OCI-LY1 (cell line): ENCODE results near the gene OR5H2.

ENCODE experiments used
- H2AFZ ChIP-seq: fragments of 200-600 bp; sonication (generic), shearing (Covaris generic); 2 replicates; pipeline ENCODE4 v1.6.0; 2014; ENCODE audit warnings: antibody characterized with exemption, mild to moderate bottlenecking, low read length
- H3F3A ChIP-seq: fragments of 200-600 bp; sonication (generic), shearing (Covaris generic); 2 replicates; pipeline ENCODE4 v1.6.0; 2014; ENCODE audit warnings: mild to moderate bottlenecking, antibody characterized with exemption, low read length, moderate library complexity; ENCODE audit not compliant: insufficient read depth
- H3K27ac ChIP-seq: fragments of 200-600 bp; sonication (generic); 2 replicates; pipeline ENCODE4 v1.5.1; 2014; ENCODE audit warnings: low read length, mixed run types, mild to moderate bottlenecking, low read depth; ENCODE audit not compliant: poor library complexity, severe bottlenecking
- H3K27me3 ChIP-seq: fragments of 200-600 bp; sonication (generic); 2 replicates; pipeline ENCODE4 v1.6.0; 2014; ENCODE audit warnings: antibody characterized with exemption, mild to moderate bottlenecking, low read length, moderate library complexity; ENCODE audit not compliant: insufficient read depth
- H3K36me3 ChIP-seq: fragments of 200-600 bp; sonication (generic); 2 replicates; pipeline ENCODE4 v1.6.1; 2014; ENCODE audit warnings: mild to moderate bottlenecking, antibody characterized with exemption, low read length, moderate library complexity, mixed read lengths; ENCODE audit not compliant: insufficient read depth
- H3K4me1 ChIP-seq: fragments of 200-600 bp; sonication (generic); 2 replicates; pipeline ENCODE4 v1.5.1; 2014; ENCODE audit warnings: mild to moderate bottlenecking, low read length, moderate library complexity; ENCODE audit not compliant: insufficient read depth, severe bottlenecking
- H3K4me2 ChIP-seq: fragments of 200-600 bp; sonication (generic), shearing (Covaris generic); 2 replicates; pipeline ENCODE4 v1.6.1; 2014; ENCODE audit warnings: low read length
- H3K4me3 ChIP-seq: fragments of 200-600 bp; sonication (generic); 2 replicates; pipeline ENCODE4 v1.5.1; 2014; ENCODE audit warnings: low read length, low read depth, mild to moderate bottlenecking, mixed read lengths; ENCODE audit not compliant: poor library complexity, severe bottlenecking
- H3K79me2 ChIP-seq: fragments of 200-600 bp; shearing (Covaris generic); 2 replicates; pipeline ENCODE4 v1.6.1; 2016; ENCODE audit warnings: mixed run types, low read length, mixed read lengths; ENCODE audit not compliant: insufficient read depth
- H3K9ac ChIP-seq: fragments of 200-600 bp; sonication (generic), shearing (Covaris generic); 2 replicates; pipeline ENCODE4 v1.6.1; 2014; ENCODE audit warnings: mild to moderate bottlenecking, low read length, mixed read lengths
- H3K9me2 ChIP-seq: fragments of 200-600 bp; sonication (generic), shearing (Covaris generic); 2 replicates; pipeline ENCODE4 v1.6.1; 2014; ENCODE audit warnings: low read depth, mild to moderate bottlenecking, low read length, mixed read lengths
- H3K9me3 ChIP-seq: fragments of 200-600 bp; shearing (Covaris generic); 2 replicates; pipeline ENCODE4 v1.6.1; 2014; ENCODE audit warnings: low read length, mixed read lengths
- H4K20me1 ChIP-seq: fragments of 200-600 bp; sonication (generic), shearing (Covaris generic); 2 replicates; pipeline ENCODE4 v1.6.0; 2016; ENCODE audit warnings: mild to moderate bottlenecking, low read length; ENCODE audit not compliant: insufficient read depth
- EZH2 ChIP-seq: fragments of 200-600 bp; sonication (generic), shearing (Covaris generic); IDR thresholded peaks from 2 replicates; pipeline ENCODE4 v1.8.0; 2017; ENCODE audit warnings: borderline replicate concordance, mixed run types, mild to moderate bottlenecking, antibody characterized with exemption, low read length, moderate library complexity, mixed read lengths
- TF ChIP-seq, protein P1 (sequence below): fragments of 200-600 bp; sonication (generic), shearing (Covaris generic); IDR thresholded peaks from 2 replicates; pipeline ENCODE4 v1.5.1; 2017; ENCODE audit warnings: mild to moderate bottlenecking, antibody characterized with exemption, low read length, moderate library complexity, mixed read lengths

OR5H2 gene

DNA sequence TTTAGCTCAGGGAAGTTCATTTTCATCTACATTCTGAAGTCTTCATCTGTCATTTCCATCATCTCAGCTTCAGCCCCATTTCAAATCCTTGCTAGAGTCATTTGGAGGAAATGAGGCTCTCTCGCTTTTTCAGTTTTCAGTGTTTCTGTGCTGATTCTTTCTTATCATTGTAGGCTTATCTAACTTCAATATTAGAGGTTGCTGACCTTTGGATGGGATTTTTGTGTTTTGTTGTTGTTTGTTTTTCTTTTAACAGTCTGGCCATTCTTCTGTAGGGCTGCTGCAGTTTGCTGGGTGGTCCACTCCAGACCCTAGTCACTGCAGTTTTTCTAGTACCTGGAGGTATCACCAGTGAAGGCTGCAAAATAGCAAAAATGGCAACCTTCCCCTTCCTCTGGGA, 8.6 kb downstream of the OR5H2 start:
- Histone ChIP-seq H3K9ac (no peak overlapping the region), H3K4me1 (no peaks in the 10 kb centered on the region), H3K79me2 (no peaks in the 10 kb centered on the region), H3K27ac (no peak overlapping the region), H3K9me2 (no peaks in the 10 kb centered on the region), H4K20me1 (no peaks in the 10 kb centered on the region), H3F3A (no peaks in the 10 kb centered on the region), H3K27me3 (no peaks in the 10 kb centered on the region), H3K4me2 (no peak overlapping the region), H3K36me3 (no peaks in the 10 kb centered on the region), H3K9me3 (no peaks in the 10 kb centered on the region), H3K4me3 (no peak overlapping the region), H2AFZ (no peak overlapping the region)
- TF ChIP-seq EZH2 = no peak
- TF ChIP-seq, protein P1, sequence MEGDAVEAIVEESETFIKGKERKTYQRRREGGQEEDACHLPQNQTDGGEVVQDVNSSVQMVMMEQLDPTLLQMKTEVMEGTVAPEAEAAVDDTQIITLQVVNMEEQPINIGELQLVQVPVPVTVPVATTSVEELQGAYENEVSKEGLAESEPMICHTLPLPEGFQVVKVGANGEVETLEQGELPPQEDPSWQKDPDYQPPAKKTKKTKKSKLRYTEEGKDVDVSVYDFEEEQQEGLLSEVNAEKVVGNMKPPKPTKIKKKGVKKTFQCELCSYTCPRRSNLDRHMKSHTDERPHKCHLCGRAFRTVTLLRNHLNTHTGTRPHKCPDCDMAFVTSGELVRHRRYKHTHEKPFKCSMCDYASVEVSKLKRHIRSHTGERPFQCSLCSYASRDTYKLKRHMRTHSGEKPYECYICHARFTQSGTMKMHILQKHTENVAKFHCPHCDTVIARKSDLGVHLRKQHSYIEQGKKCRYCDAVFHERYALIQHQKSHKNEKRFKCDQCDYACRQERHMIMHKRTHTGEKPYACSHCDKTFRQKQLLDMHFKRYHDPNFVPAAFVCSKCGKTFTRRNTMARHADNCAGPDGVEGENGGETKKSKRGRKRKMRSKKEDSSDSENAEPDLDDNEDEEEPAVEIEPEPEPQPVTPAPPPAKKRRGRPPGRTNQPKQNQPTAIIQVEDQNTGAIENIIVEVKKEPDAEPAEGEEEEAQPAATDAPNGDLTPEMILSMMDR = no peak

DNA sequence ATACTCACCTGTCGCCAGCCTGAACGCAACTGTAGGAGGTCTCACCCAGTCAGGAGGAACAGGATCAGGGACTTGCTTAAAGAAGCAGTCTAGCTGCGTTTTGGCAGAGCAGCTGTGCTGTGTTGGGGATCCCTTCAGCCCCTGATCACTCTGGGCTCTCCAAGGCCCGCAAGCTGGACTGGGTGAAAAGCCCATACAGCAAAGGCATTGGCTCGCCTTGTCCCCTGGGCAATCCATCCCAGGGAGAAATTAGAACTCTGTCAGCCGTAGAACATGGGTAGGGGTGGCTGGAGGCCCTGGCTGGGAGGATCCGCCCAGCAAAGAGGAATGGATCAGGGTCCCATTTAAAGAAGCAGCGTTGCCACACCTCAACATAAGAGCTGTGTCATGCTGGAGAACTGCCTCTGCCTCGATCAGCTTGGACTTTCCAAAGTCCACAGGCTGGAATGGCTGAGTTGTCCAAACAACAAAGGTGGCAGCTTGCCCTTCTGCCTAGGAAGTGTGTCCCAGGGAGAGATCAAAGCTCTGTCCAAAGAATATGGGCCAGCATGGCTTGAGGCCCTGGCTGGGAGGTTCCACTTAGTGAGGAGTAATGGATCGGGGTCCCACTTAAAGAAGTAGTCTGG, 9.1 kb downstream of the OR5H2 start:
- Histone ChIP-seq H3K9me3 (no peaks in the 10 kb centered on the region), H3K4me3 (no peak overlapping the region), H3K9me2 (no peaks in the 10 kb centered on the region), H3K79me2 (no peaks in the 10 kb centered on the region), H3K36me3 (no peaks in the 10 kb centered on the region), H3K4me1 (no peaks in the 10 kb centered on the region), H3K27me3 (no peaks in the 10 kb centered on the region), H3K4me2 (no peak overlapping the region), H3F3A (no peaks in the 10 kb centered on the region), H3K27ac (no peak overlapping the region), H3K9ac (no peak overlapping the region), H2AFZ (no peak overlapping the region), H4K20me1 (no peaks in the 10 kb centered on the region)
- TF ChIP-seq, protein P1 = no peak
- no peak for TF ChIP-seq EZH2

DNA sequence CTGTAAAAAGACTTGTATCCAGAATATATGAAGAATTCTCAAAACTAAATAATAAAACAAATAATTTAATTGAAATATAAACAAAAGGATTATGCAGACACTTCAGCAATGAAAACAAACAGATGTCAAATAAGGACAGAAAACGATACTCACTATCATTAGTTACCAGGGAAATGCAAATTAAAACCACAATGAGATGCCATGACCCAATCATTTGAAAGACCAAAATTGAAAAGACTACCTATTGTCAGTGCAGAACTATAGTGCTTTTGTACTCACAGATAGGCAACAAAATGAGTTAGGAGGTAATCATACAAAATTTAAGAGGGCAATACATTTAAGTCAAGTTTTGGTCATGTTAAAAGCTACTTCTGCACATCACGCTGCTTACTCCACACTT, 39.8 kb downstream of the OR5H2 start:
- Histone ChIP-seq H3K4me3 (no peak overlapping the region), H3K4me2 (no peak overlapping the region), H3K36me3 (no peaks in the 10 kb centered on the region), H3K27me3 (no peaks in the 10 kb centered on the region), H3K9ac (no peak overlapping the region), H3K4me1 (no peaks in the 10 kb centered on the region), H3K79me2 (no peaks in the 10 kb centered on the region), H3F3A (no peaks in the 10 kb centered on the region), H4K20me1 (no peaks in the 10 kb centered on the region), H3K9me2 (no peaks in the 10 kb centered on the region), H3K9me3 (no peaks in the 10 kb centered on the region), H2AFZ (no peak overlapping the region), H3K27ac (no peak overlapping the region)
- no peak for TF ChIP-seq EZH2
- TF ChIP-seq, protein P1 = no peak
